Left ventricle myocardium inferior (tissue), 1 donor: ENCODE data around the gene PRR36. TPM values are rescaled to one million over a fixed set of nuclear protein-coding genes. Genes with fewer than 3 reads are reported as not detected.

Experiments used
- DNase-seq: peaks from one replicate; pipeline ENCODE4 v3.0.0-alpha.2; 2020
- H3K27ac ChIP-seq: fragments of 200-600 bp; replicated peaks from 2 replicates; pipeline ENCODE4 v1.8.0; 2021
- H3K27me3 ChIP-seq: fragments of 200-600 bp; 2 replicates; pipeline ENCODE4 v1.8.0; 2021; ENCODE audit warnings: low read depth
- H3K36me3 ChIP-seq: fragments of 200-600 bp; 2 replicates; pipeline ENCODE4 v1.8.0; 2021
- H3K4me1 ChIP-seq: fragments of 200-600 bp; 2 replicates; pipeline ENCODE4 v1.8.0; 2021
- H3K4me3 ChIP-seq: fragments of 200-600 bp; 2 replicates; pipeline ENCODE4 v1.8.0; 2021; ENCODE audit warnings: mild to moderate bottlenecking, moderate library complexity
- H3K9me3 ChIP-seq: fragments of 200-600 bp; replicated peaks from 2 replicates; pipeline ENCODE4 v1.8.0; 2021
- CTCF ChIP-seq: fragments of 200-600 bp; IDR thresholded peaks from 2 replicates; pipeline ENCODE4 v1.8.0; 2021; ENCODE audit warnings: antibody characterized with exemption, mild to moderate bottlenecking, borderline replicate concordance
- intact Hi-C: fragments of 100-400 bp; cut with micrococcal nuclease; formaldehyde crosslinking; loops from one replicate; pipeline ENCODE4 v1.11.0; 2022
- total RNA-seq: library from RNA; stranded (reverse); fragmentation: NEBNext Ultra II Directional; extraction: Animal tissue kit (Norgen Biotek cat#: 25700); gene quantifications from one replicate; pipeline ENCODE4 v1.2.1, GENCODE V29; 2021
- donor health status: DM: no; HTN: yes; CAD: no; lungs with severe emphysema.

PRR36 gene
- total RNA-seq, 1 donor from 2014 or later: not detected

DNA sequence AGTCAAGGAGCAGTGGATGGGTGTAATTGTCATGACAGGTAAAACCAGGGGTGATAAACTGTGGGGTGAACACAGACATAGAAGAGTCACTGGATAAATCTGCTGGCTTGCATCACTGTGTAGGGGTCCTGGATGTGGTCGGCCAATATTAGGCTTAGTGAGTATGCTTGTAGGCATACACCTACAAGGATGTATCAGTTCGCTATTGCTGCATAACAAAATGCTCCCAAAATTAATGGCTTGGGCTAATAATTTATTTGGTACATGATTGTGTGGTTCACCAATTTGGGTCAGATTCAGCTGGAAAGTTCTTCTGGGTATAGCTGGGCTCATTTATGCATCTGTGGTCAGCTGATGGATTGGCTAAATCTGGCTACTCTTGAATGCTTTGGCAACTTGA is 55.4 kb downstream of the PRR36 start:
- intact Hi-C loops: no loop called here
- H3K27ac ChIP-seq: no peak overlapping the region
- TF ChIP-seq CTCF: no peak
- H3K27me3 ChIP-seq: peaks cover 42% of the 10 kb centered on the region
- DNase-seq: no peak
- H3K4me3 ChIP-seq: no peak overlapping the region
- no peaks in the 10 kb centered on the region for H3K36me3 ChIP-seq
- peaks cover 37% of the 10 kb centered on the region for H3K9me3 ChIP-seq
- no peaks in the 10 kb centered on the region for H3K4me1 ChIP-seq

Other genes starting within 250 kb of the PRR36 start
- gene XAB2, start 244.8 kb downstream of the PRR36 start, total RNA-seq: 24.4 TPM
- 197 TPM for gene PET100, start 244.6 kb downstream of the PRR36 start, total RNA-seq
- gene PCP2, start 240.7 kb downstream of the PRR36 start, total RNA-seq: 2.7 TPM
- 4.5 TPM for gene STXBP2, start 237.3 kb downstream of the PRR36 start, total RNA-seq
- 0.99 TPM for gene RETN, start 205.3 kb downstream of the PRR36 start, total RNA-seq
- 0.60 TPM for gene MCEMP1, start 197.3 kb downstream of the PRR36 start, total RNA-seq
- gene TRAPPC5, start 193.6 kb downstream of the PRR36 start, total RNA-seq: 116 TPM
- gene FCER2, start 172.3 kb downstream of the PRR36 start, total RNA-seq: 0.30 TPM
- gene CLEC4G, start 142.3 kb downstream of the PRR36 start, total RNA-seq: 0.71 TPM
- 7.0 TPM for gene CD209, start 126.9 kb downstream of the PRR36 start, total RNA-seq
- gene CLEC4M, start 111.1 kb downstream of the PRR36 start, total RNA-seq: not detected
- gene EVI5L, start 44.2 kb downstream of the PRR36 start, total RNA-seq: 22.9 TPM
- 0.44 TPM for gene LRRC8E, start 14.1 kb upstream of the PRR36 start, total RNA-seq
- 24.2 TPM for gene MAP2K7, start 29.5 kb upstream of the PRR36 start, total RNA-seq
- 8.2 TPM for gene TGFBR3L, start 40.4 kb upstream of the PRR36 start, total RNA-seq
- 9.8 TPM for gene SNAPC2, start 45.9 kb upstream of the PRR36 start, total RNA-seq
- 0.22 TPM for gene CTXN1, start 51.7 kb upstream of the PRR36 start, total RNA-seq
- 89.1 TPM for gene TIMM44, start 69.3 kb upstream of the PRR36 start, total RNA-seq
- 50.5 TPM for gene ELAVL1, start 131.3 kb upstream of the PRR36 start, total RNA-seq
- not detected for gene CCL25, start 178.4 kb upstream of the PRR36 start, total RNA-seq